Measurements from ENCODE around the gene LRRC3. TPM values are rescaled to one million over a fixed set of nuclear protein-coding genes. Genes with fewer than 3 reads are reported as not detected.

Gene LRRC3
- total and polyA plus RNA-seq, 7 donors, result 0.08 to 1.1 (median 0.22) TPM

DNA sequence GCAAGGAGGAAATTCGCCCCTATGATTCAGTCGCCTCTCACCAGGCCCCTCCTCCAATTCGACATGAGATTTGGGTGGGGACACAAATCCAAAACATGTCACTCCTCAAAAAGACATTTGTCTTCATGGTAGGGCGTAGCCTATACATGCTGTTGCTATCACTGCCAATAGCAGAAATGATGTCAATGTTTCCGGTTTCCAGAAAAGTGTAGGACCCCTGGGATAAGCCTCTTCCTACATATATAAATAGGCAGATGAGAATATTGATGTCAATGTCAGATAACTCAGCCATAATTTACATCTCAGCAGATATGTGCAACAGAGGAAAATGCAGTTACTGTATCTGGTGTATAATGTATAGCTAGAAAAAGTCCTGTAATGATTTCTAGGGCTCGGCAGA lies 16.7 kb downstream of the LRRC3 start:
- intact Hi-C loops (cut with DNase I), result no loop called here
- no peak for ATAC-seq
- 81 to 87% (median 82%) methylated on average over 6 of the region's 6 CpGs for WGBS, 3 donors

DNA sequence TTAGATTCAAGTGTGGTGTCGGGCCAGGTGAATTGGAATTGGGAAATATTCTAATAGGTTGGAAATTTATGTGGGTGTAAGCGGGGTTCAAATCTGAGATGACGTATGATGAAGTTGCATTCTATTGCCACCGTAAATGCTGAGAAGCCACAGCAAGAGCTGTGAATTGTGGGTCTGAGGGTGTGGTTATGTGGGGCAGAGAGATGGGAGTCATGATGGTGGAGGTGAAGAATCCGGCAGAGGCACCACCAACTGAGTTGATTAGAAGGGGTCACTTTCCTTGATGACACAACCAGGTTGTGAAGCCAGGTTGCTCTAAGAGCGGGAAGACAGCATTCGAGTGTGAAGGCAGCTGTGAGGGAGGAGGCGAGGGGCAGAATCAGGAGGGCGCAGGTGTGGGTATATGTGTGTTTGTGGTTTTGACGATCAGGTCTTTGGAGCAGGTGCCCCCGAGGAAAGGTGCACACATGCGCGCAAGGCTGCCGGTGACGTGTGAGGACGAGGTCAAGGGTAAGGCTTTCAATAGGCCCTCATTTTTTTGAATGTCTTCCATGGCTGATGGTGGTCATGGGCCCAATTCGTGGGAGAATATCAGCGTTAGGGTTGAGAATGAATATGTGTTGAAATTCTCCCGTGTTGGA lies 18.7 kb downstream of the LRRC3 start:
- intact Hi-C loops (cut with DNase I), result no loop called here
- H3K27ac ChIP-seq, result no peak overlapping the region
- no peaks in the 10 kb centered on the region for H3K9me3 ChIP-seq
- no peaks in the 10 kb centered on the region for H3K36me3 ChIP-seq (ENCODE audit: insufficient read depth in 1 of 2, low read depth in 1 of 2)
- TF ChIP-seq, protein P1, sequence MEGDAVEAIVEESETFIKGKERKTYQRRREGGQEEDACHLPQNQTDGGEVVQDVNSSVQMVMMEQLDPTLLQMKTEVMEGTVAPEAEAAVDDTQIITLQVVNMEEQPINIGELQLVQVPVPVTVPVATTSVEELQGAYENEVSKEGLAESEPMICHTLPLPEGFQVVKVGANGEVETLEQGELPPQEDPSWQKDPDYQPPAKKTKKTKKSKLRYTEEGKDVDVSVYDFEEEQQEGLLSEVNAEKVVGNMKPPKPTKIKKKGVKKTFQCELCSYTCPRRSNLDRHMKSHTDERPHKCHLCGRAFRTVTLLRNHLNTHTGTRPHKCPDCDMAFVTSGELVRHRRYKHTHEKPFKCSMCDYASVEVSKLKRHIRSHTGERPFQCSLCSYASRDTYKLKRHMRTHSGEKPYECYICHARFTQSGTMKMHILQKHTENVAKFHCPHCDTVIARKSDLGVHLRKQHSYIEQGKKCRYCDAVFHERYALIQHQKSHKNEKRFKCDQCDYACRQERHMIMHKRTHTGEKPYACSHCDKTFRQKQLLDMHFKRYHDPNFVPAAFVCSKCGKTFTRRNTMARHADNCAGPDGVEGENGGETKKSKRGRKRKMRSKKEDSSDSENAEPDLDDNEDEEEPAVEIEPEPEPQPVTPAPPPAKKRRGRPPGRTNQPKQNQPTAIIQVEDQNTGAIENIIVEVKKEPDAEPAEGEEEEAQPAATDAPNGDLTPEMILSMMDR (IDR thresholded peaks at IDR 0.05), result no peak
- H3K4me1 ChIP-seq, result no peaks in the 10 kb centered on the region
- peaks cover 0 to 14% (median 2%) of the 10 kb centered on the region in 3 donors for H3K27me3 ChIP-seq (ENCODE audit: insufficient read depth in 3 of 3, low read length in 2 of 3)
- 85 to 89% (median 86%) methylated on average over 19 of the region's 19 CpGs for WGBS, 3 donors
- no peak overlapping the region for H3K4me3 ChIP-seq
- DNase-seq (no peak), ATAC-seq (no peak)

More for the DNA sequence above, 16.7 kb downstream of the LRRC3 start:
- no peak for DNase-seq
- H3K27ac ChIP-seq, result no peak overlapping the region
- H3K27me3 ChIP-seq (ENCODE audit: insufficient read depth in 3 of 3, low read length in 2 of 3), result peaks cover 0 to 7% (median 0%) of the 10 kb centered on the region in 3 donors
- TF ChIP-seq, protein P1 (IDR thresholded peaks at IDR 0.05), result no peak
- no peaks in the 10 kb centered on the region for H3K9me3 ChIP-seq
- no peaks in the 10 kb centered on the region for H3K36me3 ChIP-seq (ENCODE audit: insufficient read depth in 1 of 2, low read depth in 1 of 2)
- no peak overlapping the region for H3K4me3 ChIP-seq
- no peaks in the 10 kb centered on the region for H3K4me1 ChIP-seq

DNA sequence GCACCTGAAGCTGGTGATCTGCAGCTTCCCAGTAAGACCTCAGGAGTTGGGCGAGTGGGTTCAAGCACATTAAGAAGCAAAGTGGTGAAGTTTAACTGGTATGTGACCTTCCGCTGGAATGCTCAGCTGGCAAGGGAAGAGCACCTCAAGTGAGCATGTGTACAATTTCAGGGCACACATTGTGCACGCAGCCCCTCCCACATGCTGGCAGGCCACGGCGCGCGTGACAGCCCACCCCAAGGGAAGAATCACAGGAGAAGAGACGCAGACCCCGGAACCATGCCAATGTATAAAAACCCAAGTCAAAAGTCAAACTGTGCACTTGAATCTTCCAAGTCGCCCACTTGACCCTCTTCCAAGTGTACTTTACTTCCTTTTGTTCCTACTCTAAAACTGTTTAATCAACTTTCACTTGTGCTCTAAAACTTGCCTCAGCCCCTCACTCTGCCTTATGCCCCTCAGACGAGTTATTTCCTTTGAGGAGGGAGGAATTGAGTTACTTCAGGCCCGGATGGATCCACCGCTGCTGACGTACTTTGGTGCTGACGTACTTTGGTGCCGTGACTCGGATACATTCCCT lies 20.0 kb downstream of the LRRC3 start:
- DNase-seq (no peak), ATAC-seq (no peak)
- Histone ChIP-seq H3K27ac (no peak overlapping the region), H3K4me1 (no peaks in the 10 kb centered on the region), H3K36me3 (ENCODE audit: insufficient read depth in 1 of 2, low read depth in 1 of 2) (no peaks in the 10 kb centered on the region), H3K27me3 (ENCODE audit: insufficient read depth in 3 of 3, low read length in 2 of 3) (peaks cover 0 to 14% (median 2%) of the 10 kb centered on the region in 3 donors), H3K9me3 (no peaks in the 10 kb centered on the region), H3K4me3 (no peak overlapping the region)
- TF ChIP-seq, protein P1 (IDR thresholded peaks at IDR 0.05), result no peak
- intact Hi-C loops (cut with DNase I), result no loop called here
- WGBS, 3 donors, result 77 to 82% (median 80%) methylated on average over 17 of the region's 17 CpGs

DNA sequence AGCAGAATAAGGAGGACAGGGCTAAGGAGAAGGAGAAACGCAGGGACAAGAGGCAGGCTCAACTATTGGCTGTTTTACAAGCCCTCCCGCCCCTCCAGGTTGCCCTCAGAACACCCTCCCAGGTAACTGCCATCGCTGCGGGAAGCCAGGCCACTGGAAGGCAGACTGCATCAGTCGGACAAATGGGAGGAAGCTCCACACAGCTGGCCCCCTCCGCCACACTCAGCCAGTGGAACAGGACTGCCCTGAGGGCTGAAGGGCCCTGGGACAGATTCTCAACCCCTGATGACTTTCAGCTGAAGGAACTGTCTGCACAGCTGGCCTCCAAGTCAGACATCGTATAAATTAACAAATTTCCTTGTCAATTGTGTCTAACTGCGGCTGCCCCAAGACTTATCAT lies 21.8 kb downstream of the LRRC3 start:
- no peaks in the 10 kb centered on the region for H3K36me3 ChIP-seq (ENCODE audit: insufficient read depth in 1 of 2, low read depth in 1 of 2)
- ATAC-seq (no peak), DNase-seq (no peak)
- H3K4me3 ChIP-seq, result no peak overlapping the region
- intact Hi-C loops (cut with DNase I), result no loop called here
- 57 to 69% (median 64%) methylated on average over 8 of the region's 8 CpGs for WGBS, 3 donors
- H3K27ac ChIP-seq, result no peak overlapping the region
- H3K9me3 ChIP-seq, result no peaks in the 10 kb centered on the region
- H3K4me1 ChIP-seq, result no peaks in the 10 kb centered on the region
- TF ChIP-seq, protein P1 (IDR thresholded peaks at IDR 0.05), result no peak
- peaks cover 0 to 17% (median 2%) of the 10 kb centered on the region in 3 donors for H3K27me3 ChIP-seq (ENCODE audit: insufficient read depth in 3 of 3, low read length in 2 of 3)

Measured in psoas muscle (tissue), 8 donors.